ENCODE data around the gene KMT2D.

Gene KMT2D

GRCh38 chr12:49025463-49025862 is 35.1 kb downstream of the KMT2D start:
- no peak for TF ChIP-seq LEF1 (IDR thresholded peaks at IDR 0.05; ENCODE audit: borderline replicate concordance)
- TF ChIP-seq HDGF (IDR thresholded peaks at IDR 0.05; ENCODE audit: borderline replicate concordance), result no peak
- no peak for TF ChIP-seq NFRKB (IDR thresholded peaks at IDR 0.05)
- TF ChIP-seq ELF4 (IDR thresholded peaks at IDR 0.05), result no peak
- no peak for TF ChIP-seq FOXA1 (IDR thresholded peaks at IDR 0.05)
- no peak for TF ChIP-seq TARDBP (IDR thresholded peaks at IDR 0.05)
- no peak for TF ChIP-seq PKNOX1 (IDR thresholded peaks at IDR 0.05)
- TF ChIP-seq BHLHE40 (IDR thresholded peaks at IDR 0.05; ENCODE audit: borderline replicate concordance), result no peak
- TF ChIP-seq CTBP1 (IDR thresholded peaks at IDR 0.05; ENCODE audit: borderline replicate concordance), result no peak
- TF ChIP-seq FOXK2 (IDR thresholded peaks at IDR 0.05), result no peak
- no peak for TF ChIP-seq SUZ12 (IDR thresholded peaks at IDR 0.05)
- TF ChIP-seq ZNF384 (IDR thresholded peaks at IDR 0.05), result no peak
- TF ChIP-seq L3MBTL2 (conservative IDR thresholded peaks at IDR 0.05), result no peak
- no peak for TF ChIP-seq FOXM1 (IDR thresholded peaks at IDR 0.05; ENCODE audit: borderline replicate concordance)
- no peak for TF ChIP-seq SP1 (IDR thresholded peaks at IDR 0.05)
- ChIA-PET CTCF (no interaction called here), POLR2A (no interaction called here)
- DNase-seq (ENCODE audit: extremely low spot score), result no peak

GRCh38 chr12:49024543-49024942 is 36.1 kb downstream of the KMT2D start:
- CTCF ChIA-PET, result no interaction called here
- no peak for DNase-seq (ENCODE audit: extremely low spot score)
- TF ChIP-seq LEF1 (IDR thresholded peaks at IDR 0.05; ENCODE audit: borderline replicate concordance) (no peak), ZNF384 (IDR thresholded peaks at IDR 0.05) (no peak), PKNOX1 (IDR thresholded peaks at IDR 0.05) (no peak), HDGF (IDR thresholded peaks at IDR 0.05; ENCODE audit: borderline replicate concordance) (no peak), BHLHE40 (IDR thresholded peaks at IDR 0.05; ENCODE audit: borderline replicate concordance) (no peak)
- POLR2A ChIA-PET, result no interaction called here

GRCh38 chr12:49023812-49024211 is 36.8 kb downstream of the KMT2D start:
- ChIA-PET CTCF (no interaction called here), POLR2A (no interaction called here)
- no peak for DNase-seq (ENCODE audit: extremely low spot score)
- TF ChIP-seq L3MBTL2 (conservative IDR thresholded peaks at IDR 0.05), result no peak
- TF ChIP-seq HDGF (IDR thresholded peaks at IDR 0.05; ENCODE audit: borderline replicate concordance), result no peak
- no peak for TF ChIP-seq SUZ12 (IDR thresholded peaks at IDR 0.05)
- no peak for TF ChIP-seq ELF4 (IDR thresholded peaks at IDR 0.05)
- TF ChIP-seq BHLHE40 (IDR thresholded peaks at IDR 0.05; ENCODE audit: borderline replicate concordance), result no peak
- no peak for TF ChIP-seq NFRKB (IDR thresholded peaks at IDR 0.05)
- no peak for TF ChIP-seq CTBP1 (IDR thresholded peaks at IDR 0.05; ENCODE audit: borderline replicate concordance)
- TF ChIP-seq FOXA1 (IDR thresholded peaks at IDR 0.05), result no peak
- TF ChIP-seq SP1 (IDR thresholded peaks at IDR 0.05), result no peak
- TF ChIP-seq ZNF384 (IDR thresholded peaks at IDR 0.05), result no peak
- TF ChIP-seq PKNOX1 (IDR thresholded peaks at IDR 0.05), result no peak
- TF ChIP-seq TARDBP (IDR thresholded peaks at IDR 0.05), result no peak
- no peak for TF ChIP-seq LEF1 (IDR thresholded peaks at IDR 0.05; ENCODE audit: borderline replicate concordance)
- no peak for TF ChIP-seq ARNT (IDR thresholded peaks at IDR 0.05)
- TF ChIP-seq FOXK2 (IDR thresholded peaks at IDR 0.05), result no peak
- TF ChIP-seq FOXM1 (IDR thresholded peaks at IDR 0.05; ENCODE audit: borderline replicate concordance), result no peak

GRCh38 chr12:49022558-49023178 is 37.9 kb downstream of the KMT2D start:
- CTCF ChIA-PET, result no interaction called here
- TF ChIP-seq FOXK2 (IDR thresholded peaks at IDR 0.05) (no peak), FOXM1 (IDR thresholded peaks at IDR 0.05; ENCODE audit: borderline replicate concordance) (no peak), LEF1 (IDR thresholded peaks at IDR 0.05; ENCODE audit: borderline replicate concordance) (no peak), NFRKB (IDR thresholded peaks at IDR 0.05) (no peak), ELF4 (IDR thresholded peaks at IDR 0.05) (no peak), SP1 (IDR thresholded peaks at IDR 0.05) (no peak), FOXA1 (IDR thresholded peaks at IDR 0.05) (no peak), ZNF384 (IDR thresholded peaks at IDR 0.05) (no peak), ARNT (IDR thresholded peaks at IDR 0.05) (no peak), BHLHE40 (IDR thresholded peaks at IDR 0.05; ENCODE audit: borderline replicate concordance) (no peak), L3MBTL2 (conservative IDR thresholded peaks at IDR 0.05) (no peak), SUZ12 (IDR thresholded peaks at IDR 0.05) (no peak), TARDBP (IDR thresholded peaks at IDR 0.05) (no peak), HDGF (IDR thresholded peaks at IDR 0.05; ENCODE audit: borderline replicate concordance) (no peak)
- POLR2A ChIA-PET, result interaction anchor here (0.6 to 1.0 kb wide), 2 partner anchors 11 to 36 kb away, joined by 3 read pairs; no protein-coding TSS in a partner anchor
- no peak for DNase-seq (ENCODE audit: extremely low spot score)

GRCh38 chr12:49021292-49021915 is 39.2 kb downstream of the KMT2D start:
- TF ChIP-seq PKNOX1 (IDR thresholded peaks at IDR 0.05) (no peak), ZNF384 (IDR thresholded peaks at IDR 0.05) (no peak), HDGF (IDR thresholded peaks at IDR 0.05; ENCODE audit: borderline replicate concordance) (no peak), ELF4 (IDR thresholded peaks at IDR 0.05) (no peak), LEF1 (IDR thresholded peaks at IDR 0.05; ENCODE audit: borderline replicate concordance) (no peak), CTBP1 (IDR thresholded peaks at IDR 0.05; ENCODE audit: borderline replicate concordance) (no peak), FOXK2 (IDR thresholded peaks at IDR 0.05) (no peak), BHLHE40 (IDR thresholded peaks at IDR 0.05; ENCODE audit: borderline replicate concordance) (no peak), FOXM1 (IDR thresholded peaks at IDR 0.05; ENCODE audit: borderline replicate concordance) (no peak), FOXA1 (IDR thresholded peaks at IDR 0.05) (no peak), SUZ12 (IDR thresholded peaks at IDR 0.05) (no peak), TARDBP (IDR thresholded peaks at IDR 0.05) (no peak), L3MBTL2 (conservative IDR thresholded peaks at IDR 0.05) (no peak), NFRKB (IDR thresholded peaks at IDR 0.05) (no peak), ARNT (IDR thresholded peaks at IDR 0.05) (no peak), SP1 (IDR thresholded peaks at IDR 0.05) (no peak)
- CTCF ChIA-PET, result interaction anchor here (1.0 kb wide), 1 partner anchor 15 kb away, joined by 5 read pairs; no protein-coding TSS in a partner anchor
- POLR2A ChIA-PET, result no interaction called here
- DNase-seq (ENCODE audit: extremely low spot score), result no peak

Measured in HEK293T (cell line).